DMS114 treated with DMSO at 0.1 percent for 48 hours (cell line): ENCODE results near the gene VGLL4.
"Not testable (repeated sequence)": the region's sequence is repeated elsewhere in the genome, so short reads cannot be mapped to it uniquely, and the experiment has no call there.

Source experiments
- DNase-seq: peaks from one replicate; lab custom pipeline; 2025; ENCODE audit not compliant: unreplicated experiment; lab: John Stamatoyannopoulos, UW

VGLL4 gene

GRCh38 chr3:11607816-11608215 lies 35.9 kb downstream of the VGLL4 start:
- DNase-seq = no peak

- no peak for DNase-seq
Measured at GRCh38 chr3:11606865-11607440, 36.8 kb downstream of the VGLL4 start.

GRCh38 chr3:11606090-11606784 lies 37.5 kb downstream of the VGLL4 start:
- no peak for DNase-seq

GRCh38 chr3:11605398-11605797 lies 38.3 kb downstream of the VGLL4 start:
- no peak for DNase-seq

GRCh38 chr3:11604139-11604892 lies 39.4 kb downstream of the VGLL4 start:
- DNase-seq = no peak

- no peak for DNase-seq
Measured at GRCh38 chr3:11603628-11604027, 40.1 kb downstream of the VGLL4 start.

- no peak for DNase-seq
Measured at GRCh38 chr3:11602886-11603527, 40.7 kb downstream of the VGLL4 start.

GRCh38 chr3:11602239-11602840 lies 41.4 kb downstream of the VGLL4 start:
- no peak for DNase-seq

GRCh38 chr3:11601446-11602238 lies 42.1 kb downstream of the VGLL4 start:
- DNase-seq = no peak

- DNase-seq = peak; percentile 20
Measured at GRCh38 chr3:11600501-11601282, 43.0 kb downstream of the VGLL4 start.

- no peak for DNase-seq
Measured at GRCh38 chr3:11596387-11596786, 47.3 kb downstream of the VGLL4 start.

- not testable (repeated sequence) for DNase-seq
Measured at GRCh38 chr3:11595024-11595423, 48.7 kb downstream of the VGLL4 start.

- no peak for DNase-seq
Measured at GRCh38 chr3:11593318-11594034, 50.2 kb downstream of the VGLL4 start.

GRCh38 chr3:11592445-11593298 lies 51.0 kb downstream of the VGLL4 start:
- DNase-seq = no peak

- no peak for DNase-seq
Measured at GRCh38 chr3:11591391-11592282, 52.1 kb downstream of the VGLL4 start.

- DNase-seq = no peak
Measured at GRCh38 chr3:11591002-11591355, 52.7 kb downstream of the VGLL4 start.

- no peak for DNase-seq
Measured at GRCh38 chr3:11589706-11590105, 54.0 kb downstream of the VGLL4 start.
